ENCODE data around the gene MOB3A.

The MOB3A gene

DNA sequence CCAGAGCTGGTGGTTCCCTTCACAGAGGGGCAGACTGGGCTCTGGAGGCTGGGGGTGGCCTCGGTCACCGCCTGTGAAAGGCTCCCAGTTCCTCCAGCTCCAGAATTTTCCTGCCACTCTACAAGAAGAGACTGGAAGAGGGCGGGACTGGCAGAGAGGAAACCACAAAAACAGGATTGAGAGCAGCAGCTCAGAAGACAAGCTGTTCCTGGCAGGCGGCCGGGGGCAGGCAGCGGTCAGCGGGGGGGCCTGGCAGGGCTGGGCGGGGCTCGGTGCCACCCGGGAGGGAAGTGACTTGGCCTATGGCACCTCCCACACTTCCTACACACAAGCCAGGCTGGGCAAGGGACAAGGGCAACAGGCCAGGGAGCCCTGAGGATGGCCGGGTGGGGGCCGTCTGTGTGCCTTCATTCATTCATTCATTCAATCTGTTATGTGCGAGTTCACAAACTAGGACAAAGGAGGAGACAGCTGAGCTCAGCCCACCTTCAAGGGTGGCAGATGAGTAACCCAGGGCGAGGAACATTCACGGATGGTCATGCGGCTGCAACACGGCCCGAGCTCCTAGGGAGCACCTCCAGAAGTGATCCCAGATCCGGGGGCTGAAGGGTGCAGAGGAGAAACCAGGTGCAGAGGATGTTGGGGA, 63.7 kb downstream of the MOB3A start (continued):
- TF ChIP-seq, protein P1, sequence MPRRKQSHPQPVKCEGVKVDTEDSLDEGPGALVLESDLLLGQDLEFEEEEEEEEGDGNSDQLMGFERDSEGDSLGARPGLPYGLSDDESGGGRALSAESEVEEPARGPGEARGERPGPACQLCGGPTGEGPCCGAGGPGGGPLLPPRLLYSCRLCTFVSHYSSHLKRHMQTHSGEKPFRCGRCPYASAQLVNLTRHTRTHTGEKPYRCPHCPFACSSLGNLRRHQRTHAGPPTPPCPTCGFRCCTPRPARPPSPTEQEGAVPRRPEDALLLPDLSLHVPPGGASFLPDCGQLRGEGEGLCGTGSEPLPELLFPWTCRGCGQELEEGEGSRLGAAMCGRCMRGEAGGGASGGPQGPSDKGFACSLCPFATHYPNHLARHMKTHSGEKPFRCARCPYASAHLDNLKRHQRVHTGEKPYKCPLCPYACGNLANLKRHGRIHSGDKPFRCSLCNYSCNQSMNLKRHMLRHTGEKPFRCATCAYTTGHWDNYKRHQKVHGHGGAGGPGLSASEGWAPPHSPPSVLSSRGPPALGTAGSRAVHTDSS (tag by site-specific recombination; IDR thresholded peaks at IDR 0.05), result no peak
- no peak for TF ChIP-seq ZNF311 (tag by site-specific recombination; IDR thresholded peaks at IDR 0.05; ENCODE audit: borderline replicate concordance)
- TF ChIP-seq ZNF529 (tag by site-specific recombination; IDR thresholded peaks at IDR 0.05; ENCODE audit: insufficient replicate concordance), result no peak
- TF ChIP-seq, protein P2, sequence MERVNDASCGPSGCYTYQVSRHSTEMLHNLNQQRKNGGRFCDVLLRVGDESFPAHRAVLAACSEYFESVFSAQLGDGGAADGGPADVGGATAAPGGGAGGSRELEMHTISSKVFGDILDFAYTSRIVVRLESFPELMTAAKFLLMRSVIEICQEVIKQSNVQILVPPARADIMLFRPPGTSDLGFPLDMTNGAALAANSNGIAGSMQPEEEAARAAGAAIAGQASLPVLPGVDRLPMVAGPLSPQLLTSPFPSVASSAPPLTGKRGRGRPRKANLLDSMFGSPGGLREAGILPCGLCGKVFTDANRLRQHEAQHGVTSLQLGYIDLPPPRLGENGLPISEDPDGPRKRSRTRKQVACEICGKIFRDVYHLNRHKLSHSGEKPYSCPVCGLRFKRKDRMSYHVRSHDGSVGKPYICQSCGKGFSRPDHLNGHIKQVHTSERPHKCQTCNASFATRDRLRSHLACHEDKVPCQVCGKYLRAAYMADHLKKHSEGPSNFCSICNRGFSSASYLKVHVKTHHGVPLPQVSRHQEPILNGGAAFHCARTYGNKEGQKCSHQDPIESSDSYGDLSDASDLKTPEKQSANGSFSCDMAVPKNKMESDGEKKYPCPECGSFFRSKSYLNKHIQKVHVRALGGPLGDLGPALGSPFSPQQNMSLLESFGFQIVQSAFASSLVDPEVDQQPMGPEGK (tag by site-specific recombination; IDR thresholded peaks at IDR 0.05), result peak; percentile 84
- peak; percentile 32 for TF ChIP-seq SP2 (tag by site-specific recombination; IDR thresholded peaks at IDR 0.05)
- TF ChIP-seq ZNF175 (tag by site-specific recombination; IDR thresholded peaks at IDR 0.05), result no peak
- TF ChIP-seq ZBTB7A (tag by site-specific recombination; IDR thresholded peaks at IDR 0.05; ENCODE audit: low read depth), result no peak
- TF ChIP-seq ZNF791 (tag by site-specific recombination; IDR thresholded peaks at IDR 0.05), result no peak
- TF ChIP-seq ZNF558 (tag by site-specific recombination; IDR thresholded peaks at IDR 0.05), result no peak
- peak; percentile 22; the same call in 1 of the 2 replicates for TF ChIP-seq KLF8 (tag by site-specific recombination; IDR thresholded peaks at IDR 0.05)
- TF ChIP-seq ZNF549 (tag by site-specific recombination; IDR thresholded peaks at IDR 0.05), result no peak
- TF ChIP-seq, protein P3, sequence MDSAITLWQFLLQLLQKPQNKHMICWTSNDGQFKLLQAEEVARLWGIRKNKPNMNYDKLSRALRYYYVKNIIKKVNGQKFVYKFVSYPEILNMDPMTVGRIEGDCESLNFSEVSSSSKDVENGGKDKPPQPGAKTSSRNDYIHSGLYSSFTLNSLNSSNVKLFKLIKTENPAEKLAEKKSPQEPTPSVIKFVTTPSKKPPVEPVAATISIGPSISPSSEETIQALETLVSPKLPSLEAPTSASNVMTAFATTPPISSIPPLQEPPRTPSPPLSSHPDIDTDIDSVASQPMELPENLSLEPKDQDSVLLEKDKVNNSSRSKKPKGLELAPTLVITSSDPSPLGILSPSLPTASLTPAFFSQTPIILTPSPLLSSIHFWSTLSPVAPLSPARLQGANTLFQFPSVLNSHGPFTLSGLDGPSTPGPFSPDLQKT (IDR thresholded peaks at IDR 0.05; ENCODE audit: borderline replicate concordance, low read depth, low read length), result no peak
- TF ChIP-seq ZNF571 (tag by site-specific recombination; IDR thresholded peaks at IDR 0.05), result no peak

DNA sequence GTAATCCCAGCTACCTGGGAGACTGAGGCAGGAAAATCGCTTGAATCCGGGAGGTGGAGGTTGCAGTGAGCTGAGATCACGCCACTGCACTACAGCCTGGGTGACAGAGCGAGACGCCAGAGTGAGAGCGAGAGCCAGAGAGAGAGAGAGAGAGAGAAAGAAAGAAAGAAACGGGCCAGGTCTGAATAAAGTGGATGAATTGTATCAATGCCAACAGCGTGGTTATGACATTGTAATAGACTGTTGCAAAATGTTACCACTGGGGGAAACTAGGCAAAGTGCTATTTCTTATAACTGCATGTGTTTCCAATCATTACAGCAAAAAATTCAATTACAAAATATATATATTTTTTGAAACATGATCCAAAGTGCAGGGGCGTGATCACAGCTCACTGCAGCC, 68.8 kb downstream of the MOB3A start:
- ChIA-PET CTCF (interaction anchor here (0.7 kb wide), 1 partner anchor 28 kb away, joined by 3 read pairs; no protein-coding TSS in a partner anchor), POLR2A (no interaction called here)
- H3K36me3 ChIP-seq (ENCODE audit: control insufficient read depth in 2 of 2, insufficient read depth in 1 of 2, low read length in 2 of 2), result no peaks in the 10 kb centered on the region
- no peak overlapping the region for H3K4me3 ChIP-seq (ENCODE audit: low read depth, low read length)
- H3K4me1 ChIP-seq (ENCODE audit: control insufficient read depth, insufficient read depth, low read length), result no peaks in the 10 kb centered on the region
- peak; percentile 71 for TF ChIP-seq ZNF596 (tag by site-specific recombination; IDR thresholded peaks at IDR 0.05)
- TF ChIP-seq, protein P4, sequence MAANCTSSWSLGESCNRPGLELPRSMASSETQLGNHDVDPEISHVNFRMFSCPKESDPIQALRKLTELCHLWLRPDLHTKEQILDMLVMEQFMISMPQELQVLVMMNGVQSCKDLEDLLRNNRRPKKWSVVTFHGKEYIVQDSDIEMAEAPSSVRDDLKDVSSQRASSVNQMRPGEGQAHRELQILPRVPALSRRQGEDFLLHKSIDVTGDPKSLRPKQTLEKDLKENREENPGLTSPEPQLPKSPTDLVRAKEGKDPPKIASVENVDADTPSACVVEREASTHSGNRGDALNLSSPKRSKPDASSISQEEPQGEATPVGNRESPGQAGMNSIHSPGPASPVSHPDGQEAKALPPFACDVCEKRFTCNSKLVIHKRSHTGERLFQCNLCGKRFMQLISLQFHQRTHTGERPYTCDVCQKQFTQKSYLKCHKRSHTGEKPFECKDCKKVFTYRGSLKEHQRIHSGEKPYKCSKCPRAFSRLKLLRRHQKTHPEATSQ (tag by site-specific recombination; IDR thresholded peaks at IDR 0.05), result no peak
- TF ChIP-seq RBAK (tag by site-specific recombination; IDR thresholded peaks at IDR 0.05), result no peak
- no peak for TF ChIP-seq ZNF23 (tag by site-specific recombination; IDR thresholded peaks at IDR 0.05; ENCODE audit: borderline replicate concordance)
- TF ChIP-seq ZEB2 (tag by site-specific recombination; IDR thresholded peaks at IDR 0.05), result 0 out of 2 replicates have a peak, but pooled peaks have one; percentile 18
- no peak for TF ChIP-seq ZNF311 (tag by site-specific recombination; IDR thresholded peaks at IDR 0.05; ENCODE audit: borderline replicate concordance)
- no peak for TF ChIP-seq ZNF514 (tag by site-specific recombination; IDR thresholded peaks at IDR 0.05)
- TF ChIP-seq ZNF530 (tag by site-specific recombination; IDR thresholded peaks at IDR 0.05; ENCODE audit: low read depth), result no peak
- H3K9me3 ChIP-seq (ENCODE audit: control insufficient read depth, insufficient read depth, low read depth, low read length), result no peaks in the 10 kb centered on the region
- no peak overlapping the region for H3K27ac ChIP-seq (ENCODE audit: extremely low read depth, low read depth, low read length)

All from HEK293 (cell line).